Adipose tissue (tissue), 3 donors: ENCODE measurements around the gene MLPH. TPM values are rescaled to one million over a fixed set of nuclear protein-coding genes. Genes with fewer than 3 reads are reported as not detected.

Experiments used
- H3K27ac ChIP-seq: one replicate; pipeline ENCODE4 v1.5.1; 2013; ENCODE audit warnings: low read depth, low read length
- WGBS, 3 donors: extraction: QIAGEN DNeasy Blood & Tissue Kit; methylation state at CpG; one replicate each; pipeline ENCODE4 v1.1.7; 2013; 5-methylcytosine and 5-hydroxymethylcytosine counted together
- polyA plus RNA-seq, 3 donors: library from polyadenylated mRNA; stranded (reverse); fragments of 200-250 nt; gene quantifications; one replicate each; pipeline ENCODE4 v1.2.3, GENCODE V29; 2013
- donor health status: healthy with polysubstance abuse.
- donor health status: Bipolar disorder and iron deficiency.
- donor health status: healthy.

Gene MLPH, protein sequence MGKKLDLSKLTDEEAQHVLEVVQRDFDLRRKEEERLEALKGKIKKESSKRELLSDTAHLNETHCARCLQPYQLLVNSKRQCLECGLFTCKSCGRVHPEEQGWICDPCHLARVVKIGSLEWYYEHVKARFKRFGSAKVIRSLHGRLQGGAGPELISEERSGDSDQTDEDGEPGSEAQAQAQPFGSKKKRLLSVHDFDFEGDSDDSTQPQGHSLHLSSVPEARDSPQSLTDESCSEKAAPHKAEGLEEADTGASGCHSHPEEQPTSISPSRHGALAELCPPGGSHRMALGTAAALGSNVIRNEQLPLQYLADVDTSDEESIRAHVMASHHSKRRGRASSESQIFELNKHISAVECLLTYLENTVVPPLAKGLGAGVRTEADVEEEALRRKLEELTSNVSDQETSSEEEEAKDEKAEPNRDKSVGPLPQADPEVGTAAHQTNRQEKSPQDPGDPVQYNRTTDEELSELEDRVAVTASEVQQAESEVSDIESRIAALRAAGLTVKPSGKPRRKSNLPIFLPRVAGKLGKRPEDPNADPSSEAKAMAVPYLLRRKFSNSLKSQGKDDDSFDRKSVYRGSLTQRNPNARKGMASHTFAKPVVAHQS
- 10 to 100 TPM in 2 of 3 donors, 1 to 10 TPM in 1; 9.5 to 15.0 (median 14.4) TPM for polyA plus RNA-seq

DNA sequence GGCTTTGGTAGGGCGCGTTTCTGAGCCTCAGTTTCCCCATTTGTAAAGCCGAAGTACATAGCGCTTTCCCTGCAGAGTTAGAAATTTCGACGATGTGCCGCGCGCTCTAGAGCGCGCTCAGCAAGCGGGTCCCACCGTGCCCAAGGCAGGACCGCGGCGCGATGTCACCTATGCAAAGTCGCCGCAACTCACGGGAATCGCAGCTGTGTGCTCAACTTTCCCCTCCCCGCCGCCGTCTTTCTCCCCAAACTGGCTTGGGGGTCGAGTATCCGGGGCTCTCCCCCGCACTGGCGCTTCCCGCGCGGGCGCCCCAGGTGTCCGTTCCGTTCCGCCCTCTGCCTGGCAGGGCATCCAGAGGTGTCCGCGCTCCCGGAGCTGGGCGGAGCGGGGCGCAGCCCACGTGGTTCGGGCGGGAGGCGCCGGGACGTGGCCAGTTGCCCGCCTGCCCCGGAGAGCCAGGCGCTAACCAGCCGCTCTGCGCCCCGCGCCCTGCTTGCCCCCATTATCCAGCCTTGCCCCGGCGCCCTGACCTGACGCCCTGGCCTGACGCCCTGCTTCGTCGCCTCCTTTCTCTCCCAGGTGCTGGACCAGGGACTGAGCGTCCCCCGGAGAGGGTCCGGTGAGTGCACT, at the start of gene MLPH:
Gene MLPH (plus strand): TSS at position 433 of the 630 bp plus-strand sequence. CDS start 6,176 bp downstream, outside the sequence.
- WGBS, 3 donors = 1 to 5% (median 3%) methylated on average over 50 to 63 of the region's 63 CpGs
- H3K27ac ChIP-seq = no peak within 1 kb of the TSS

DNA sequence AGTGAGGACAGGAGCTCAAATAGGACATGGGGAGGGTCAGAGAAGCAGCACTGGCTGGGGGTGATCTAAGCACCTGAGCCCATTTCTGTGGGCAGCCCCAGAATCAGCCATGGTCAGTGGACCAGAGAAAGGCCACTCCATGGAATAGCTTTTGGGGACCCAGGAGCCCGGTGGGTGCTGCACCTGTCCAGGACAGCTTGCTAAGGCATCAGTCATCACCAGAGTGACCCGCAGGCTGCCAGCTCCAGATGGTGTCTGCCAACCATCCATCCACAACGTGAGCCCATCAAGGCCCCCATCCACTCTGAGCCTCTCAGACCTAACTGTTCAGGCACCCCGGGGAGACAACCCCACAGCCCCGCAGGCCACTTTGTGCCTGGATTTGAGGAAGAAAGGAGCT, 49.5 kb upstream of the MLPH start:
- 77 to 84% (median 77%) methylated on average over 5 of the region's 5 CpGs for WGBS, 3 donors

DNA sequence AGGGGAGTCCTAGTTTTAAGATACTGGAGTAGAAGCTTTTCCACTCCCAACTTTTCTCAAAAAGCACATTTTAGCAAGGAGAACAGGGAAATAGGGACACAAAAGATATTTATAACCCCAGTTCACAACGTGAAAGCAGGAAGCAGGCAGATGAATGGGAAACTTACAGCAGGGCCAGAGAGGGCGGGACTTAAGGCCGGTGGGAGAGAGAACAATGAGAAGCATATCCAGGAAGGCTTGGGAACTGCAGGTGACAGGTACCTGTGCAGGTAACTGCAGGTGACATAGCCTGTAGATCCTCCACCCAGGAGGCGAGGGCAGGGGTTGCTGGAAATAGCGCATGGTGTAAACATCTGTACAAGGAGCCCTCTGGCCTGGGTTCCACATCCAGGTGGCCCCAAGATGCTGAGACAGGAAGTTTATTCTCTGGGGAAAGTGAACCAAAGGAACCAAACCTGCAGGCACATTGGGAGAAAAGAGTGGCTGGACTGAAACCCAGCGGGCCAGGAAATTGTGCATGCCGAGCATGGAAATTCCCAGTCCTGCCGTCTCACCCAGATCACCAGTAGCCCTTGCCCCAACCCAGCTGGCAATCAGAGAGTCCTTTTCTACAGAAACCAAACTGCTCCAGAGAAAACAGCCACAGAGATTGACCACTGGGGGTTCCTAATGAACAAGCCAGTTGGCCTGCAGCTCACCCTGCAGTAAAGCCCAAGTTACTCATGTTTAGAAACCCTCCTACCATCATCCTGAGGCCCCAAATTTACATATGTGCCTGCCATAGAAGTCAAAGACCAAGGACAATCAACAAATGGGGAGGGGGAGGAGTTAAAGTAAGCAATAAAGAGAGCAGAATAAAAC, 48.7 kb upstream of the MLPH start:
- WGBS, 3 donors = 34 to 58% (median 37%) methylated on average over 8 of the region's 8 CpGs

More for the DNA sequence above, 49.5 kb upstream of the MLPH start:
- H3K27ac ChIP-seq = no peak overlapping the region

DNA sequence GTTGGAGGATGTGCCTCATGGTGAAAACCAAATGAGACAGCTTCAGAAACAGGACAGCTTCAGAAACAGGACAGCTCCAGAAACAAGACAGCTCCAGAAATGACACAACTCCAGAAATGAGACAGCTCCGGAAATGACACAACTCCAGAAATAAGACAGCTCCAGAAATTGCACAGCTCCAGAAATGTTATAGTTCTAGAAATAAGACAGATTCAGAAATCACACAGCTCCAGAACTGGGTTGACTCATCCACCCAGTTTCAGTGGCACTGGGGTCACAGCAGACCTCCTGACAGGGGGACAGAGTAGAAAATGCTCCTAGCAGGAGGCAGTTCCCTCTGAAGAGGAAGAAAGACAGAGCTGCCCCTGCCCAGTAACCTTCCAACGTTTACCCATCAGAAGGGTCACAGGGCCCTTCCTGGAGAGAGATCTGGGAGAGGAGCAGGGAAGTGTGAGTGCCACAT, 46.2 kb upstream of the MLPH start:
- H3K27ac ChIP-seq = no peak overlapping the region
- WGBS, 3 donors = 38 to 49% (median 43%) methylated on average over 2 of the region's 2 CpGs

More for the DNA sequence above, 48.7 kb upstream of the MLPH start:
- no peak overlapping the region for H3K27ac ChIP-seq

DNA sequence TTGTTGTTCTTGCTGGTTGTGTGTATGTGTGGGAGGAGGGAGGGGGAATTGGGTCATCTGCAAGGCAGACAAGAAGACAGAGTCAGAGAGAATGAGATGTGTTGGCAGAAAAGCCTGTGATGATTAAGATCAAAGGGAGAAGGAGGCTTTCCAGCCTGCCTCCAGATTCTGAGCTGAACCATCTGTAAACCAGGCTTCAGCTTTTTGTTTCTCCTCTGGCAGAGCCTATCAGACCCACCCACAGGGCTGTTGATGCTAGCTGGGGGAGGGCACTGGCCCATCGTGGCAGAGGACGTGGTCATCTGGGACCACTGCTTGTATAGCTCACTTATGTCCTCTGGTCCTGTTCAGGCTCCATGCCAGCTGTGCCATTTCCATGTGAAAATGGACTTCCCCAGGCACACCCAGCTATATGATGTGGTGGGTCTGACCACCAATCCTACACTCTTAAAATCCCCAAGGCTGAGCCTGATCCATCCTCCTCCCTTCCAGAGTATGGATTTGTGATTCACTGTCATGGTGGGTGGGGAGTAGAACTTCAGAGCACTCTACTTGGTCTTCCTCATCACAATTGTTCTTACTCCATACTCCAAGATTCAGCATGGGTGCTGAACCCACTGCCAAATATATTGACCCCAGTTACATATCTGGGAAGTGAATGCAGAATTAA, 45.3 kb upstream of the MLPH start:
- no peak overlapping the region for H3K27ac ChIP-seq
- 44 to 45% (median 45%) methylated on average over 2 of the region's 2 CpGs for WGBS, 3 donors

DNA sequence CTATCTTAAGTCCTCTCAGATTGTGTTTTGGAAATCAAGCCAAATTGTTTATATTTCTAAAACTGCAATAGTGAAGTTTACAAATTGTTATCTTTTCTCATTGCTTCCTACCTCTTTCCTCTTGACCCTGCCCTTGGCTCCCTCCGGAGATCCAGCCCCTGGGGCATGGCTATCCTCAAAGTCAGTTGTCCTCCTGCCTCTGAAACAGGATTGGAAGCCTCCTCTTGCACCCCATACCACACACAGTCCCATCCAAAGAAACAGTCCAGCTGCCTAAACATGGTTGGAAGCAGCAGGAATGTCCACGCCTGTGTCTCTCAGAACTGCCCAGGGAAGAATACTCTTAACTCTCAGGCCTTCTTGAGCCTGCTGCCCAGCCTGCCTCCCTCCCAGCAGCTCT, 43.0 kb upstream of the MLPH start:
- 81 to 90% (median 89%) methylated on average over 2 of the region's 2 CpGs for WGBS, 3 donors
- no peak overlapping the region for H3K27ac ChIP-seq

DNA sequence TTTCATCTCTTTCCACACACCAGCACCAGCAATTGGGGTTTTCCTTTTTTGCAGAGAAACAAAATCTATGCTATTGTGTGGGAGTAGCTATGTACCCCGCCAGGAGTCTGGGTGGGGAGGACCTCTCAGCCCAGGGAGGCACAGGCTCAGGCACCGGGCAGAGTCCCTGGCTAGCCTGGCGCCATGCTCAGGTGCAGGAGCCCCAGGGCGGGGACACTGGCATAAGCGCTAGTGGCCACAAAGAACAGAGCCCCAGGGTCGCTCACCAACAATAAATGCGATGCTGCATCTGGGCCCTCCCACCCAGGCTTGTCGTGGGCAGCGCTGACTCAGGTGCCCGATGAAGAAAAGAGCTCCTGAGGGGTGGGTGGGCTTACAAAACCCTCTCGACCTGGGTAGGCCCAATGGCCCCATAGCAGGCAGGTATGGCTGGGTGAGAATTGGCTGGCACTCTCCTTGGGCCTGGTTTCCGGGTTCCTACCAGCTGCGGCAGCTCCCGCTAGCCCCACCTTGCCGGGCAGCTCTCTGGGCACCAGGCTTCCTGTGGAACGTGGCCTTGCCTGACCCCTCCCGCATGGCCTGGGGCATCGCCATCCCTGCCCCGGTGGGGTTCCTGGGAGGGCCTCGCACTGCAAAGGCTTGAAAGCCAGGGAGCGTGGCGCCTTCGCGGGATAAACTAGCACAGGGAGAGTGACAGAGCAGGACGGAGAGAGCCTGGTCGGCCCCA, 41.3 kb upstream of the MLPH start:
- WGBS, 3 donors = 85 to 94% (median 89%) methylated on average over 26 of the region's 26 CpGs
- no peak overlapping the region for H3K27ac ChIP-seq

DNA sequence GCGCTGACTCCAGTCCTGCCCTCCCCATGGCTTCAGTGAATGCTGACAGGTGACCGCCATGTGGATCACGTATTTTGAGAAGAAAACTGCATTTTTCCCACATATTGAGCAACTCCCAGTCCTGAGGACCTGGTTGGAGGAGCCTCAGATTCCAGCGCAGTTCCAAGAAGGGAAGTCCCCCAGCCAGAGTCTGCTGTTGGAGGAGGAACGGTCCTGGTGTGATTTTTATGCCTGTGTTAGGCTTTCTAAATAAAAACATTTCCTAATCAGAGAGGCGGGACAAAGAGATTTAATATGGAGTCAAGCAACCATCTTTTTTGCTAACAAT, 40.7 kb upstream of the MLPH start:
- 74 to 88% (median 83%) methylated on average over 6 of the region's 6 CpGs for WGBS, 3 donors
- no peak overlapping the region for H3K27ac ChIP-seq

DNA sequence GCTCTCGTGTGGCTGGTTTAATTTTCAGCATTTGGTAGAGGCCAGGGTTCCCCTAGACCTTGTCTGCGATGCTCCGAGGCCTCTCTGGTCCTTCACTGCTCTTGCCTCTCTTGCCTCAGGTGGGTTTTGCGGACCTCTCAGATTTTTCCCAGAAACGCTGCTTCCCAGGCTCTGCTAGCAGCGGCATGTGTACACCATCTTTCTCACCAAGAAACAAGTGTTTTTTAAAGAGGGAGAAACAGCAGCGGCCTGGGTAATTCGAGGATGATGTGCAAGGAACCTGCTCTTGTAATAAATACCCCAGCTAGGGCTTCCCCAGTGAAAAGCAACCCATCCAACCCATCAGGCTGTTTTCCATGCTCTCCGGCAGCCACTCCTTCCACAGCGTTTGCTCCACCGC, 39.6 kb upstream of the MLPH start:
- H3K27ac ChIP-seq = no peak overlapping the region
- 84 to 97% (median 96%) methylated on average over 11 of the region's 11 CpGs for WGBS, 3 donors

DNA sequence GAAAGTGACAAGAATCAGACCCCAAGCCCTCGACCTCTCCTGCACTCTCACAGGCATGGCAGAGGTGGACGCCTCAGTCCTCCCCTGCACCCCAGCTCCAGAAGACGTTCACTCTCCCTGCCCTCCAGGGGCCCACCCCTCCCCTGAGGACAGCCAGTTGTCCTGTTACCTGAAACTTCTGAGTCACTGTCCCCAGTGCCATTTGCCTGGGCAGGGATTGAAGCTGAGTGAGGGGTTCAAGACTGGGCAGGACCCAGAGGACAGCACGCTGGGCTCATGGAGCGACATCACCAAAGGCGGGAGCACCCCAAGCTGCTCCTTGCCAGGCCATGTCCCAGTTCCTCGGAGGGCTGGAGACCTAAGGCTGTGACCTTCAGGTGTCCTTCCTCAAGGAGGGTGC, 38.9 kb upstream of the MLPH start:
- 79 to 94% (median 94%) methylated on average over 7 of the region's 7 CpGs for WGBS, 3 donors
- no peak overlapping the region for H3K27ac ChIP-seq

DNA sequence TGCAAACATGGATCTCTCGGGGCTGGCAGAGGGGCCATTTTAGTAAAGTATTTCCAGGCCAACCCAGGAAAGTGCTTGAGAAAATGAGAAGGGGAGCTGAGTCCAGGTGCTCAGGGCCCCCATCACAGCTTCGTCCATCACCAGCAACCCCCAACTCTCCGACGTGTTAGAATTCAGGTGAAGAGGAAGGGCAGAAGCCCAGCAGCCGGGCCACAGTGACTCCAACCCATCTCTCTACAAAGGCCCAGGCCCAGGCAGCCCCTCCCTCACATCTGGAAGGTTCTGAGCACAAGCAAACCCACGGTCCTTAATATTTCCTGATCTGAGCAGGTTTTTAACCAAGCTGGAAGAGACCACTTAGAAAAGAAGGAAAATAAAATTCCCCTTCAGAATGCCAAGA, 38.4 kb upstream of the MLPH start:
- no peak overlapping the region for H3K27ac ChIP-seq
- WGBS, 3 donors = 72 to 80% (median 80%) methylated on average over 6 of the region's 6 CpGs

DNA sequence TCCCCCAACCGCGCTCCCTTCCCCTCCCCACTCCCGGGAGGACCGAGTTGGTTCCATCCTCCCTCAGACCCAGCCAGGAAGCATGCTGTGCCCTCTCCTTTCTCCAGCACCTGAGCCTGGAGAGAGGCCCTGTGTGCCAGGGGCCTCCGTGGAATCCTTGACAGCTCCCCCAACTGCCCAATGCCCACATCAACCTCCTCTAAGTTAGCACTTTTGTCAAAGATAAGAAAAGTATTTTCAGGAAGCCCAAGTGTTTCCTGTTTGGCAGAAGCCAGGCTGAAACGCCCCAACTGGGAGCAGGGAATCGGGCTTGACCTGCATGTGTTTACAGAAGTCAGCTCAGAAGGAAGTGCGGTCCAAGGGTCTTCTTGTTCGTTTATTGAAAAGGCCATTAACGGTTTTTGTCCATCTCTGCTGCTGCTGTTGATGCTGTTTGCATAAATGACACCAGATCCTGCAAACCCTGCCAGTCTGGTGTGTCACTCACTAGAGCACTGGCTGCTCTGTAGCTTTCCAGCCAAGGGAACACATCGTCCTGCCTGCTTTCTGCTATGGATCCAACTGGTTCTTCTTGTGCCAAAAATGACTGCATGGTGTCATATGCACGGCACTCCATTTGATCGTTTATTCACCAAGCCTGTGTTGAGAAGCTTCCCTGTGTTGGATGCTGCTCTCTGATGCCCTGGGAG, 37.7 kb upstream of the MLPH start:
- no peak overlapping the region for H3K27ac ChIP-seq
- 17 to 36% (median 18%) methylated on average over 13 of the region's 13 CpGs for whole genome bisulfite sequencing, 3 donors

DNA sequence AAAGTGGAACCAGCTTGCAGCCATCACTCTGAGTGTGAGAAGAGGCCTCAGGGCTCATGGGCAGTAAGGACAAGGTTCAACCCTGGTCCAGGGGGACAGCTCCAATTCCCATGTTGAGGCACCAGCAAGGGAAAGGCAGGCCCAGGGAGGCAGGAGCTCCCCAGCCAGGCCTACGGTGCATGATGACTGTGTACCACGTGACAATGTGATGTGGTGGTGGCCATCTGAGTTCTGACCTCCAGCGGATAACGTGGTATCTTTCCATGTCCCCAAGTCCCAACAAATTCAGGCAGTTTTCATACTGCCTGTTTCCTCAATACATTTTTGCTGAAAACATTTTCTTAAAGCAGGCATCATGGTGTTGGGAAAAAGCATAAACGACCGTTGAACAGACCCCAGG, 36.9 kb upstream of the MLPH start:
- H3K27ac ChIP-seq = no peak overlapping the region
- WGBS, 3 donors = 85 to 93% (median 92%) methylated on average over 6 of the region's 6 CpGs

DNA sequence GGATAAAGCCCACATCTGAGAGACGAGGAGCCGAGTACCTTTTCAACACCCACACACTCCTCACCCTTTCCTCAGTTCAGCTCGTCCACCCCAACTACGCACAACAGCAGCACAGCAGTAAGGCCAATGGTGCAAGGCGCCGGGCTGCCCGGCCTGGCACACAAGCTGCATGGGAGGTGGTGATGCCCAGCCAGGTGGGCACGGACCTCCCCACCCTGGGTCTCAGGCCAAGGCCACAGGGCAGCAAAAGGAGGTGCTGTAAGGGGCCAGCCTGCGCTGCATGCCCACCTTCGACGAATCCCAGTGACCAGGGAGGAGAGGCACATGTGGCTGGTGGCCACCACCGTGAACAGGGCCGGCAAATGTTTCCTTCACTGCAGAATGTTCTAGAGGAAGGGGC, 36.5 kb upstream of the MLPH start:
- 80 to 96% (median 95%) methylated on average over 12 to 13 of the region's 13 CpGs for WGBS, 3 donors
- no peak overlapping the region for H3K27ac ChIP-seq

DNA sequence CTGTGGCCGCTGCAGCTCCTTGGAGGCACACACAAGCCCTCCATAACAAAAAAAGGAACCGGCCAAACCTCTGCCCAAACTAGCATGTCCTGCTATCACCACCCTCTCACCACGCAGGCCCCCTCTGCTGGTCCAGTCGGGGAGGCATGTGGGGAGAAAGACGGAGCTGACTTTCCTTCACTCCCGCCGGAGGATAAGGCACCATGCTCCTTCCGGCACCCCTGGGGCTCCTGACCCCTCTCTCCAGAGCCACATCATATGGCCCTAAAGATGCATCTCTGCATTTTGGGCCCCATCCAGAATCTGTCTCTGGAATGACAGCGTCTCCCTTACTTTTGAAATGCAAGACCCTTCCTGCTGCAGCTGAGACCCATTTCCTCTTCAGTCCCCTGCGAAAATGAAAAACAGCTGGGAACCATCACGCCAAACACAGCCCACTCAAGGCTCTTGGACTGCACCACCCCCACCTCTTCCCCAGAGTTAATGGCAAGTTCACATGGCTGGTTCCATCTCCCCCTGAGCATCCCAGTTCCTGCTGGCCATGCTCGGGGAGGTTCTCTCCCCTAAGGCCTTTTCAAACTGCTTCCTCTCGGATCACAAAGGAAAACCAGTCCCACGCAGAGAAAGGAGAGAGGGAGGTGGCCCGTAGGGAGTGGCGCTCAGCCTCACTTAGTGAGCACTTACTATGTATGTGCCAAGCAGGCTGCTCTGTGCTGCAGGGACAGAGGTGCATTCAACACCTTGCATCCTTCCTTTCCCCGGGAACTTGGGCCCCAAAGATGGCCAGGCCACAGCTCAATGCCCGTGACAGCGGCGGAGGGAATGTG, 35.2 kb upstream of the MLPH start:
- WGBS, 3 donors = 53 to 68% (median 62%) methylated on average over 20 of the region's 20 CpGs
- no peak overlapping the region for H3K27ac ChIP-seq

DNA sequence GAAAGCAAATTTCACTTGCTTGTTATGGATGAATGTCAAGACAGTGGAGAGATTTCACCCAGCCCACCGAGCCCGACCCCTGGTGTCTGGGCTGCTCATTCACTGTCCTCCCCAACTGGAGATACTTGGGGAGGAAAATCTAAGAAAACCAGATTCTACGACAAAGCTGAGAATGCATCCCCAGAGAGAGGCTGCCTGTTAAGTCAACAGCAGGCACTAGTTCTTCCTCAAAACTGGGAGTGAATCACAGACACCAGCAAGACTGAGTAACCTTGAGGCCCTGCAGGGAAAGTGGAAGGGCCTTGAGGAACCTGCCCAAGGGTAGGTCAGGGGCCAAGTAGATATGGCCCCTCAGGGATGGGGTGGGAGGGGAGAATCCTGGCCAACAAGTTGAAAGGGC, 34.2 kb upstream of the MLPH start:
- no peak overlapping the region for H3K27ac ChIP-seq
- 86 to 88% (median 87%) methylated on average over 3 of the region's 3 CpGs for WGBS, 3 donors
